Measurements from ENCODE around the gene PSENEN.

GRCh38 chr19:35777961-35778360, 32.5 kb downstream of the PSENEN start:
- TF ChIP-seq CTCF (IDR thresholded peaks at IDR 0.05) (no peak), POLR2A (IDR thresholded peaks at IDR 0.05) (no peak)
